OCI-LY3 (cell line): ENCODE data around the gene BMPER.

Experiments
- H2AFZ ChIP-seq: fragments of 200-600, 300-600 bp; shearing (Covaris generic); 2 replicates; pipeline ENCODE4 v1.6.0; 2014; ENCODE audit warnings: antibody characterized with exemption, low read depth, low read length
- H3K27ac ChIP-seq: fragments of 200-600, 300-600 bp; sonication (generic); 2 replicates; pipeline ENCODE4 v1.5.1; 2014; ENCODE audit warnings: mild to moderate bottlenecking, low read length, moderate library complexity, mixed read lengths
- H3K27me3 ChIP-seq: fragments of 200-600, 300-600 bp; sonication (generic); 2 replicates; pipeline ENCODE4 v1.6.1; 2014; ENCODE audit warnings: low read depth, low read length, mixed read lengths
- H3K36me3 ChIP-seq: fragments of 200-600, 300-600 bp; sonication (generic); replicated peaks from 2 replicates; pipeline ENCODE3; 2014; ENCODE audit warnings: low read depth, low read length, mixed read lengths
- H3K4me1 ChIP-seq: fragments of 300-600, 200-600 bp; sonication (generic); 2 replicates; pipeline ENCODE4 v1.6.1; 2014; ENCODE audit warnings: low read length, mixed read lengths
- H3K4me2 ChIP-seq: fragments of 200-600, 300-600 bp; sonication (generic); 2 replicates; pipeline ENCODE4 v1.6.1; 2014; ENCODE audit warnings: low read length, mixed read lengths
- H3K4me3 ChIP-seq: fragments of 300-600, 200-600 bp; sonication (generic); 2 replicates; pipeline ENCODE4 v1.5.1; 2014; ENCODE audit warnings: antibody characterized with exemption, mild to moderate bottlenecking, low read length, moderate library complexity
- H3K79me2 ChIP-seq: fragments of 300-600, 200-600 bp; shearing (Covaris generic); 2 replicates; pipeline ENCODE4 v1.6.1; 2014; ENCODE audit warnings: mild to moderate bottlenecking, low read length, mixed read lengths
- H3K9ac ChIP-seq: fragments of 300-600, 200-600 bp; shearing (Covaris generic); 2 replicates; pipeline ENCODE4 v1.6.0; 2014; ENCODE audit warnings: mild to moderate bottlenecking, low read length, moderate library complexity
- H3K9me3 ChIP-seq: fragments of 200-600, 300-600 bp; shearing (Covaris generic); 2 replicates; pipeline ENCODE4 v1.6.1; 2014; ENCODE audit warnings: low read length, mixed read lengths; ENCODE audit not compliant: insufficient read depth
- H4K20me1 ChIP-seq: fragments of 200-600, 300-600 bp; sonication (generic); 2 replicates; pipeline ENCODE4 v1.6.1; 2016; ENCODE audit warnings: low read length, mixed read lengths; ENCODE audit not compliant: insufficient read depth
- CTCF ChIP-seq: fragments of 200-600, 300-600 bp; sonication (generic); IDR thresholded peaks from 2 replicates; pipeline ENCODE4 v1.5.1; 2014; ENCODE audit warnings: antibody characterized with exemption, low read length, low read depth
- EZH2phosphoT487 ChIP-seq: fragments of 200-600 bp; shearing (Covaris generic); IDR thresholded peaks from 2 replicates; pipeline ENCODE4 v1.6.1; 2018; ENCODE audit warnings: antibody characterized with exemption, mixed run types, low read depth

BMPER gene

GRCh38 chr7:33979300-33979806, 74.0 kb downstream of the BMPER start:
- Histone ChIP-seq H4K20me1 (no peaks in the 10 kb centered on the region), H3K4me2 (no peak overlapping the region), H3K27ac (no peak overlapping the region), H3K36me3 (no peaks in the 10 kb centered on the region), H3K9me3 (no peaks in the 10 kb centered on the region), H3K79me2 (no peaks in the 10 kb centered on the region), H3K4me1 (no peaks in the 10 kb centered on the region), H3K4me3 (no peak overlapping the region), H3K27me3 (no peaks in the 10 kb centered on the region), H2AFZ (no peak overlapping the region), H3K9ac (no peak overlapping the region)
- no peak for TF ChIP-seq EZH2phosphoT487
- TF ChIP-seq CTCF: no peak

GRCh38 chr7:33979807-33980355, 74.5 kb downstream of the BMPER start:
- Histone ChIP-seq H3K27ac (no peak overlapping the region), H4K20me1 (no peaks in the 10 kb centered on the region), H3K36me3 (no peaks in the 10 kb centered on the region), H3K4me1 (no peaks in the 10 kb centered on the region), H3K4me3 (no peak overlapping the region), H2AFZ (no peak overlapping the region), H3K4me2 (no peak overlapping the region), H3K27me3 (no peaks in the 10 kb centered on the region), H3K9me3 (no peaks in the 10 kb centered on the region), H3K9ac (no peak overlapping the region), H3K79me2 (no peaks in the 10 kb centered on the region)
- TF ChIP-seq EZH2phosphoT487: no peak
- TF ChIP-seq CTCF: no peak

GRCh38 chr7:33981226-33981625, 75.9 kb downstream of the BMPER start:
- Histone ChIP-seq H3K79me2 (no peaks in the 10 kb centered on the region), H2AFZ (no peak overlapping the region), H3K9ac (no peak overlapping the region), H3K27me3 (no peaks in the 10 kb centered on the region), H3K36me3 (no peaks in the 10 kb centered on the region), H3K4me3 (no peak overlapping the region), H3K27ac (no peak overlapping the region), H3K4me1 (no peaks in the 10 kb centered on the region), H3K9me3 (no peaks in the 10 kb centered on the region), H4K20me1 (no peaks in the 10 kb centered on the region), H3K4me2 (no peak overlapping the region)
- TF ChIP-seq CTCF: no peak
- TF ChIP-seq EZH2phosphoT487: no peak

- no peaks in the 10 kb centered on the region for H4K20me1 ChIP-seq
- H3K27me3 ChIP-seq: no peaks in the 10 kb centered on the region
- no peak overlapping the region for H3K9ac ChIP-seq
- no peak overlapping the region for H3K4me3 ChIP-seq
- H3K27ac ChIP-seq: no peak overlapping the region
- no peak overlapping the region for H2AFZ ChIP-seq
- H3K4me1 ChIP-seq: no peaks in the 10 kb centered on the region
- H3K79me2 ChIP-seq: no peaks in the 10 kb centered on the region
- H3K9me3 ChIP-seq: no peaks in the 10 kb centered on the region
- TF ChIP-seq EZH2phosphoT487: no peak
- no peak for TF ChIP-seq CTCF
- no peak overlapping the region for H3K4me2 ChIP-seq
- no peaks in the 10 kb centered on the region for H3K36me3 ChIP-seq
Observed at GRCh38 chr7:33981671-33982424, 76.5 kb downstream of the BMPER start.
